A673 (cell line): Measurements from ENCODE around the gene S100A5.

Source experiments
- EZH2 ChIP-seq: fragments of 200-600 bp; sonication (generic); IDR thresholded peaks from 2 replicates; pipeline ENCODE4 v1.6.1; 2017; ENCODE audit warnings: borderline replicate concordance, low read depth, mild to moderate bottlenecking, mixed read lengths, antibody characterized with exemption, low read length; ENCODE audit not compliant: poor library complexity, severe bottlenecking
- TF ChIP-seq, protein P1 (sequence below): fragments of 300-800, 200-600 bp; sonication (generic); conservative IDR thresholded peaks from 2 replicates; pipeline ENCODE4 v1.5.1; 2017; ENCODE audit warnings: low read depth, mild to moderate bottlenecking, antibody characterized with exemption, low read length, moderate library complexity, mixed read lengths

GRCh38 chr1:153578490-153578889 is 37.8 kb upstream of the S100A5 start:
- TF ChIP-seq, protein P1, sequence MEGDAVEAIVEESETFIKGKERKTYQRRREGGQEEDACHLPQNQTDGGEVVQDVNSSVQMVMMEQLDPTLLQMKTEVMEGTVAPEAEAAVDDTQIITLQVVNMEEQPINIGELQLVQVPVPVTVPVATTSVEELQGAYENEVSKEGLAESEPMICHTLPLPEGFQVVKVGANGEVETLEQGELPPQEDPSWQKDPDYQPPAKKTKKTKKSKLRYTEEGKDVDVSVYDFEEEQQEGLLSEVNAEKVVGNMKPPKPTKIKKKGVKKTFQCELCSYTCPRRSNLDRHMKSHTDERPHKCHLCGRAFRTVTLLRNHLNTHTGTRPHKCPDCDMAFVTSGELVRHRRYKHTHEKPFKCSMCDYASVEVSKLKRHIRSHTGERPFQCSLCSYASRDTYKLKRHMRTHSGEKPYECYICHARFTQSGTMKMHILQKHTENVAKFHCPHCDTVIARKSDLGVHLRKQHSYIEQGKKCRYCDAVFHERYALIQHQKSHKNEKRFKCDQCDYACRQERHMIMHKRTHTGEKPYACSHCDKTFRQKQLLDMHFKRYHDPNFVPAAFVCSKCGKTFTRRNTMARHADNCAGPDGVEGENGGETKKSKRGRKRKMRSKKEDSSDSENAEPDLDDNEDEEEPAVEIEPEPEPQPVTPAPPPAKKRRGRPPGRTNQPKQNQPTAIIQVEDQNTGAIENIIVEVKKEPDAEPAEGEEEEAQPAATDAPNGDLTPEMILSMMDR: no peak
- no peak for TF ChIP-seq EZH2
